Measurements from ENCODE around the gene LONRF2. TPM values are rescaled to one million over a fixed set of nuclear protein-coding genes. Genes with fewer than 3 reads are reported as not detected.
"Not testable (repeated sequence)": the region's sequence is repeated elsewhere in the genome, so short reads cannot be mapped to it uniquely, and the experiment has no call there.

The LONRF2 gene
- total RNA-seq, 4 donors from 2014 or later = 10.5 to 13.1 (median 12.1) TPM

GRCh38 chr2:100358554-100358953 is 36.3 kb upstream of the LONRF2 start:
- TF ChIP-seq EP300 (IDR thresholded peaks at IDR 0.05) (no peak), POLR2A (IDR thresholded peaks at IDR 0.05) (no peak), CTCF (IDR thresholded peaks at IDR 0.05) (no peak)
- H3K27ac ChIP-seq = no peak overlapping the region

GRCh38 chr2:100352521-100352920 is 30.2 kb upstream of the LONRF2 start:
- no peaks in the 10 kb centered on the region for H3K27me3 ChIP-seq
- no peak overlapping the region for H3K27ac ChIP-seq
- WGBS, 2 donors = 72 to 77% methylated on average over 7 of the region's 7 CpGs
- TF ChIP-seq POLR2A (IDR thresholded peaks at IDR 0.05) (no peak), EP300 (IDR thresholded peaks at IDR 0.05) (no peak), CTCF (IDR thresholded peaks at IDR 0.05) (no peak)
- no peak for DNase-seq (ENCODE audit: low spot score in 2 of 2)
- no peak overlapping the region for H3K4me3 ChIP-seq
- H3K4me1 ChIP-seq = no peaks in the 10 kb centered on the region
- no peaks in the 10 kb centered on the region for H3K9me3 ChIP-seq
- H3K36me3 ChIP-seq = no peaks in the 10 kb centered on the region

More at GRCh38 chr2:100358554-100358953, 36.3 kb upstream of the LONRF2 start:
- H3K9me3 ChIP-seq = peaks cover 0 to 22% (median 0%) of the 10 kb centered on the region in 4 donors
- H3K4me3 ChIP-seq = no peak overlapping the region
- DNase-seq (ENCODE audit: low spot score in 2 of 2) = no peak
- WGBS, 2 donors = 90 to 91% methylated on average over 2 of the region's 2 CpGs
- H3K36me3 ChIP-seq = no peaks in the 10 kb centered on the region
- no peaks in the 10 kb centered on the region for H3K4me1 ChIP-seq
- no peaks in the 10 kb centered on the region for H3K27me3 ChIP-seq

- H3K4me3 ChIP-seq = no peak overlapping the region
- no peaks in the 10 kb centered on the region for H3K36me3 ChIP-seq
- DNase-seq (ENCODE audit: low spot score in 2 of 2) = no peak
- no peaks in the 10 kb centered on the region for H3K4me1 ChIP-seq
- TF ChIP-seq CTCF (IDR thresholded peaks at IDR 0.05) (no peak), EP300 (IDR thresholded peaks at IDR 0.05) (no peak), POLR2A (IDR thresholded peaks at IDR 0.05) (no peak)
- 55 to 66% methylated on average over 13 of the region's 13 CpGs for WGBS, 2 donors
- no peaks in the 10 kb centered on the region for H3K27me3 ChIP-seq
- no peaks in the 10 kb centered on the region for H3K9me3 ChIP-seq
- H3K27ac ChIP-seq = no peak overlapping the region
These were observed 28.4 kb upstream of the LONRF2 start for GRCh38 chr2:100350661-100351185.

DNA sequence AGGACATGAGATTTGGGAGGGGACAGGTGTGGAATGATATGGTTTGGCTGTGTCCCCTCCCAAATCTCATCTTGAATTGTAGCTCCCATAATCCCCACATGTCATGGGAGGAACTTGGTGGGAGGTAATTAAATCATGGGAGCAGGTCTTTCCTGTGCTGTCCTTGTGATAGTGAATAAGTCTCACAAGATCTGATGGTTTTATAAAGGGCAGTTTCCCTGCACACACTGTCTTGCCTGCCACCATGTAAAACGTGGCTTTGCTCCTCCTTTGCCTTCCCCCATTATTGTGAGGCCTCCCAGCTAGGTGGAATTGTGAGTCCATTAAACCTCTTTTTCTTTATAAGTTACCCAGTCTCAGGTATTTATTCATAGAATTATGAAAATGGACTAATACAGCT is 22.8 kb upstream of the LONRF2 start:
- H3K36me3 ChIP-seq; H3K27ac ChIP-seq; DNase-seq (ENCODE audit: low spot score in 2 of 2); H3K4me3 ChIP-seq; H3K27me3 ChIP-seq; H3K9me3 ChIP-seq; H3K4me1 ChIP-seq: not testable (repeated sequence)
- WGBS, 2 donors = 42 to 44% methylated on average over 1 of the region's 1 CpG

- Histone ChIP-seq H3K4me3 (no peak overlapping the region), H3K4me1 (no peaks in the 10 kb centered on the region), H3K9me3 (no peaks in the 10 kb centered on the region), H3K27me3 (no peaks in the 10 kb centered on the region), H3K27ac (no peak overlapping the region), H3K36me3 (no peaks in the 10 kb centered on the region)
- no peak for DNase-seq (ENCODE audit: low spot score in 2 of 2)
- TF ChIP-seq CTCF (IDR thresholded peaks at IDR 0.05) (no peak), POLR2A (IDR thresholded peaks at IDR 0.05) (no peak), EP300 (IDR thresholded peaks at IDR 0.05) (no peak)
- WGBS, 2 donors = 81 to 85% methylated on average over 4 of the region's 4 CpGs
These were observed 22.1 kb upstream of the LONRF2 start for GRCh38 chr2:100344433-100344832.

DNA sequence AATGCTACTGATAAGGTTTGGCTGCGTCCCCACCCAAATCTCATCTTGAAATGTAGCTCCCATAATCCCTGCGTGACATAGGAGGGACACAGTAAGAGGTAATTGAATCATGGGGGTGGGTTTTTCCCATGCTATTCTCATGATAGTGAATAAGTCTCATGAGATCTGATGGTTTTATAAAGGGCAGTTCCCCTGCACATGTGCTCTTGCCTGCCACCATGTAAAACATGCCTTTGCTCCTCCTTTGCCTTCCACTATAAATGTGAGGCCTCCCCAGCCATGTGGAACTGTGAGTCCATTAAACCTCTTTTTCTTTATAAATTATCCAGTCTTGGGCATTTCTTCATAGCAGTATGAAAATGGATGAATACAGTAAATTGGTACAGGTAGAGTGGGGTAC is 20.2 kb upstream of the LONRF2 start:
- DNase-seq (ENCODE audit: low spot score in 2 of 2); H3K36me3 ChIP-seq; H3K4me1 ChIP-seq; H3K27me3 ChIP-seq; H3K9me3 ChIP-seq; H3K27ac ChIP-seq; H3K4me3 ChIP-seq: not testable (repeated sequence)
- WGBS, 2 donors = 92 to 97% methylated on average over 2 of the region's 2 CpGs

All from tibial nerve (tissue), 4 donors.